ENCODE results near the gene USF3.

- TF ChIP-seq POLR2AphosphoS5 (IDR thresholded peaks at IDR 0.05; ENCODE audit: borderline replicate concordance, low read depth, low read length), result no peak
- no peak for TF ChIP-seq EZH2 (IDR thresholded peaks at IDR 0.05)
Observed at GRCh38 chr3:113600418-113601182, 95.8 kb downstream of the USF3 start.

Measured in SK-N-MC (cell line).